Measurements from ENCODE around the gene C12orf43.
A peak's percentile ranks its signal among the peaks of the same experiment; 100 is the strongest.
"Not testable (repeated sequence)": the region's sequence is repeated elsewhere in the genome, so short reads cannot be mapped to it uniquely, and the experiment has no call there.

C12orf43 gene, protein sequence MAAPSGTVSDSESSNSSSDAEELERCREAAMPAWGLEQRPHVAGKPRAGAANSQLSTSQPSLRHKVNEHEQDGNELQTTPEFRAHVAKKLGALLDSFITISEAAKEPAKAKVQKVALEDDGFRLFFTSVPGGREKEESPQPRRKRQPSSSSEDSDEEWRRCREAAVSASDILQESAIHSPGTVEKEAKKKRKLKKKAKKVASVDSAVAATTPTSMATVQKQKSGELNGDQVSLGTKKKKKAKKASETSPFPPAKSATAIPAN

GRCh38 chr12:121015825-121016766 lies at the start of gene C12orf43:
Gene C12orf43 (minus strand): TSS chr12:121016487. CDS start chr12:121016474, 13 bp downstream.
- DNase-seq: peak; percentile 97

DNA sequence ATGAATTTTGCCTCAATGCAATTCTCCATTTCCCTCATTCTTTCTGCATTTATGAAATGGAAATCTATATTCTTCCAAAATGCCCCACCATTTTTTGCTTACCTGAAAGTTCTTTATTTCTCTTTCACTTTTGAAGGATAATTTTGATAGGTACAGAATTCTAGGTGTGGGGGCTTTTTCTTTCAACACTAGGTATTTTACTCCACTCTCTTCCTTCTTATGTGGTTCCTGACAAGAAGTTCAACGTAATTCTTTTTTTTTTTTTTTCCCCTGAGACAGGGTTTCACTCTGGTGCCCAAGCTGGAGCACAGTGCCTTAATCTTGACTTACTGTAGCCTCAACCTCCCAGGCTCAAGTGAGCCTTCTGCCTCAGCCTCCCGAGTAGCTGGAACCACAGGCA lies 49.1 kb upstream of the C12orf43 start:
- DNase-seq: no peak

- DNase-seq: peak; percentile 25
Measured at GRCh38 chr12:121064586-121064985, 48.3 kb upstream of the C12orf43 start.

DNA sequence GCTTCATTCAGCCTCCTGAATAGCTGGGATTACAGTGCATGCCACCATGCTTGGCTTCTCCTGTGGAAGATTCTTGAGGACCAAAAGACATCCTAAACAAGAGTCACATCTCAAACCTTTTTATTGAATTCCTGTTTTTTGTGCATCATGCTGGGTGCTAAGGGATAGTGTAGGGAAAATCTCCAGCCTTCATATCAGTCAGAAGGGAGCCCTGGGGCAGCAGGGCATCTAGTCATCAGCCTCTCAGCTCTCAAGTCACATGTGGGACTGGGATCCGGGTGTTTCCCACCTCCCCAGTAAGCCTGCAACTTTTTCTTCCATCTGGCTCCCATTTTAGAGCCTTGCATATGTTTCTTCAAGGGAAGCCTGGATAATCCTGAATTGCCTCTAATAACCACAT lies 47.8 kb upstream of the C12orf43 start:
- DNase-seq: peak; percentile 21

GRCh38 chr12:121062391-121063045 lies 46.2 kb upstream of the C12orf43 start:
- DNase-seq: peak; percentile 22

GRCh38 chr12:121061831-121062230 lies 45.5 kb upstream of the C12orf43 start:
- DNase-seq: peak; percentile 29

DNA sequence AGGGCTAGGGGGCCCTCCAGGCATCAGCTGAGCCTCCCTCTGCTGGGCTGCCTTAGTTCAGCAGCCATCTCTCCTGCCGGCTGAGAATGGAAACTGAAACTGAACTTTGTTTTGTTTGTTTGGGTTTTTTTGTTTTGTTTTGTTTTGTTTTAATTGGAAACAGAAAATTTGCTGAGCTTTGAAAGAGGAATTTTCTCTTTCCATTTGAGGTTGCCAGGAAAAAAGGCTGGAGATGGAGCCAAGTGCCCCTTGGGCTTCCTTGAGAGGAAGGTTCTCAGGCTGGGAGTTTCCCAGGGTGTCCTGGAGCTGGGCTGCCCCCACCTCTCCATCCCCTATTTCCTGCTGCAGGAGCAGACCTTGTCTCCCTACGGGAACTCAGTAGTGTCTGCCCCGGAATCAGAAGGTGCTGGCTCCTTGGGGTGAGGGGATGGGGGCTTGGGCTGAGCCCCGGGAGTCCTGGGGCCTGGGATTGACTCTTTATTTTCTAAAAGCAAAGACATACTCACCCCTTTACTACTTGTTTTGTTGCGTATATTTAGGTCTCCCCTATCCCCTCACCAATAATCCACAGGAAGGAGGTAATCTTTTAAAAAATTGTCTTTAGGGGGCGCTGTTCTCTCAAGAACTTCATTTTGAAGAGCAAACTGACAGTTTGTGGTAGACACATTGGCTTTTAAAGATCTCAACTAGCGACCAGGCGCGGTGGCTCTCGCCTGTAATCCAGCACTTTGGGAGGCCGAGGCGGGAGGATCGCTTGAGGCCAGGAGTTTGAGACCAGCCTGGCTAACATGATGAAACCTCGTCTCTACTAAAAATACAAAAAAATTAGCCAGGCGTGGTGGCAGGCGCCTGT lies 44.1 kb upstream of the C12orf43 start:
- peak; percentile 67 for DNase-seq

- peak; percentile 46 for DNase-seq
Measured at GRCh38 chr12:121059031-121059898, 43.0 kb upstream of the C12orf43 start.

GRCh38 chr12:121057794-121058193 lies 41.5 kb upstream of the C12orf43 start:
- DNase-seq: peak; percentile 29

DNA sequence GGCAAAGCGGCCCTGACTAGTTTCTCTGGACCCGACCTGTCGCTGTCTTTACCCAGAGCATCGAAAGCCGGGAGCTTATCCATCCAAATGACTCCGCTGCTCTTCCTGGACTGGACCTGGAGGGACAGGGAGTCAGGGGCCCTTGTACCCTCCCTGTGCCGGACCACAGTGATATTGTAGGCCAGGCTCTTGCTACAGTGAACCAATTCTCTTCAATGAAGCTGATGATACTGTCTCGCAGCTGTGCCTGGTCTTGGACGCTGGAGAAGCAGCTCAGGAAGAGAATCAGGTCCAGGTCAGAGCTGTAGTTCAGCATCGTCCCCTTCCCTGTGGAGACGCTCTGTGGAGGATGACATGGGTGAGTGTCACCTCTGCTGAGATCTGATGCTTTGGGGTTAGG lies 37.4 kb upstream of the C12orf43 start:
- DNase-seq: peak; percentile 50

DNA sequence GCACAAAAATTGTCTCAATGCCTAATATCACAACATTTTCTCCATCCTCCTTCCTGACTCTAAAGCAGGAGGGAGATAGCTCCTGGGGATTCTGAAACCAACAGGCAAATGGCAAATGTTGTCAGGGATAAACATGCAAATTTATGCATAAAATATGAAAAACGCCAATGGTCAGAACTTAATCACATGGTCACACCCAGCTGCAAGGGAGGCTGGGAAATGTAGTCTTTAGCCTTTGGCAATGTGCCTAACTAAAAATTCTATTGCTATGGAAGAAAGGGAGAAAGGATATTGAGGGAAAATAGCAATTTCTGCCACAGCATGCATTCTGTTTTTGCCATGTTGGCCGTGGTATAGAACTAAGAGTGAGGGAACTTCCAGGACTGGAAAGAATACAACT lies 34.4 kb upstream of the C12orf43 start:
- DNase-seq: no peak

GRCh38 chr12:121048442-121048841 lies 32.2 kb upstream of the C12orf43 start:
- DNase-seq: no peak

DNA sequence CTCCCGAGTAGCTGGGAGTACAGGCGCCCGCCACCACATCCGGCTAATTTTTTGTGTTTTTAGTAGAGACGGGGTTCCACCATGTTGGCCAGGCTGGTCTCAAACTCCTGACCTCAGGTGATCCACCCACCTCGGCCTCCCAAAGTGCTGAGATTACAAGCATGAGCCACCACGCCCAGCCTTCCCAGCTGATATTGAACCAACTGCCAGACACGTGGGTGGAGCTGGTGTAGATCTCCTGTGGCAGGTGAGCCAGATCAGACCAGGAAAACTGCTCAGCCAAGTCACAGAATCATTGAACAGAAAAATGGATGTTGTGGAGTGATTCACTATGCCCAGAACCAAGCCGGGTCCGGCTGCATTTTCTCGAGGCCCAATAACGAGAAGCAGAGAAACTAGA lies 31.1 kb upstream of the C12orf43 start:
- DNase-seq: not testable (repeated sequence)

- no peak for DNase-seq
Measured at GRCh38 chr12:121043067-121043466, 26.8 kb upstream of the C12orf43 start.

DNA sequence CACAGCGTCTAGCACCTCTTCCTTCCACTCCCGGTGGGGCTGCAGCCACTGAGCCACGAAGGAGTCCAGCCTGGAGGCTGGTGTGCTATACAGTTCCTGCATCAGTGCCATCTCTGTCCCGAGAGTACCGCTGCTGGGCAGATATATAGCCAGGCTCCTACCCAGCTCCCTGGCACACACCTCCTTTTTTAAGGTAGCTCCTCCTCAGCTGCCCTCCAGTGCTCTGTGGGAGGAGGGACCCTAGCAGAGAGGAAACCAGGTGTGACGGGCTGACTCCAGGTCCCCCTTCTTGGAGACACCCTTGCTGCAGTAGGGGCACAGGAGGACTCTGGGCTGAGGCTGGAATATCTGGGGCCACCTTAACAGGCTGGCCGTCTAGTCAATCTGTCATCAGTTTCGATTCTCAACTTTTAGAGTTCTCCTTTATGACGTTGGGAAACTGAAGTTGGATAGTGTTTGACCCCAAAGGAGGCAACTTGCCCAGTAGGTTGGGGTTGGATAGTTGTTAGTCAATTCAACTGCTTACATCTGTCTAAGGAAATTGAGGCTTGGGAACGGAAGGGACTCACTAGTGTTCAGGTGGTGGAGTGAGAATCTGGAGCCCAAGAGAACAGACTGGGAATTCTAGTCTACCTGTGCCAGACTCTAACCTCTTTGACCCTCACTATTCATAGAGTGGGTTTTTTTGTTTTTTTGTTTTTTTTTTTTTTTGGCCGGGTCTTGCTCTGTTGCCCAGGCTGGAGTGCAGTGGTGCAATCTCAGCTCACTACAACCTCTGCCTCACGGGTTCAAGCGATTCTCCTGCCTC lies 22.8 kb upstream of the C12orf43 start, which contains the start of gene OASL:
TSS of gene OASL (minus strand) at position 386 of the 808 bp plus-strand sequence. CDS start at position 111, 275 bp downstream.
- DNase-seq: no peak

DNA sequence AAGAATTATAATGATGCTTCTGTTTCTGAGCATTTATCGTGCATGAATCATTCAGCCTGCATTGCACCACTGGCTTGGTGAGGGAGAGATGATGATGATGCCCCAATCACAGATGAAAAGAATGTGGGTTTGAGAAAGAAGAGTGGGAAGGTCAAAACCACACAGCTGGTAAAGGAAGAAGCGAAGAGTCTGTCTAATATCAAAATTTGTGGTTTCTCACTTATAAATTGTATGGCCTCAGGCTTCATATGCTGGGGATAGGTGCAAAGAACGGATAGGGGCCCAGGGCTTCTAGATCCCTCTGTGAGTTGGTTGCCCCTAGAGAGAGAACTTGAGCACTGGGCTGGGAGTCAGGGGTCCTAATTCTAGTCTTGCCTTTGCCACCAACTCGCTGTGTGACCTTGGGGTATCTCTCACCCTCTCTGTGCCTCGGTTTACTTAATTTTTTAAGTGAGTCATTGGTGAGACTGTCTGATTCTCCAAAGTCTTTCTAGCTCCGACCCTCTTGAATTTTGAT lies 20.6 kb upstream of the C12orf43 start:
- no peak for DNase-seq

- DNase-seq: no peak
Measured at GRCh38 chr12:121034616-121035305, 18.5 kb upstream of the C12orf43 start.

DNA sequence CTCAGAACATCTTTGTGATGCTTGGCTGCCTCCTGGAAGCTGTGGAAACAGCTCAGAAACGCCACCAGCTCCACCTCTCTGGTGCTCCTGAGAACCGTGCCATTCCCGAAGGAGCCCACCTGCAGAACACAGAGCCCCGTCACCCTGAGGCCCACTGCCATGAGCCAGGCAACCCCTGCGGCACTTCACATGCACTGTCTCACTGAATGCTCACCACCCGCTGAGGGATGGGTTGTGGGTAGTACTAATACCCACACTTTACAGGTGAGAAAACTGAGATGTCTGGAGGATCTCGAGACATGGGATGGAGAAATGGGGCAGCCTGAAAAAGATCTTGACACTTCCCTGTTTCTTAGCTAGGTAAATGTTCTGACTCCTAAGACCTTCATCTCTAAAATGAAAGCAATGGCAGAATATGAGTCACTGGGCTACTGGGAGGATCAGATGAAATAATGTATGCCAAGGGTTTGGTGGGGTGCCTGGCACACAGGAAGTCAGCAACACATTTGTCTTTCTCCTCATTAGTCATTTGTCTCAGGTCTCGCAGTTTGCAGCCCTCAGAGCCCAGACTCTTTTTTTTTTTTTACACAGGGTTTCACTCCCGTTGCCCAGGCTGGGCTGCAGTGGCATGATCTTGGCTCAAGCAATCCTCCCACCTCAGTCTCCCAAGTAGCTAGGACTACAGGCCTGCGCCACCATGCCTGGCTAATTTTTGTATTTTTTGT lies 17.5 kb upstream of the C12orf43 start:
- no peak for DNase-seq
